HG02623 (cell line): ENCODE measurements around the gene ZBED3.
"Not testable (repeated sequence)": the region's sequence is repeated elsewhere in the genome, so short reads cannot be mapped to it uniquely, and the experiment has no call there.

Experiments used
- ATAC-seq: cut with Tn5 transposase; IDR thresholded peaks from one replicate; pipeline ENCODE4 v1.9.1; 2021; ENCODE audit warnings: moderate library complexity; ENCODE audit not compliant: unreplicated experiment

ZBED3 gene

DNA sequence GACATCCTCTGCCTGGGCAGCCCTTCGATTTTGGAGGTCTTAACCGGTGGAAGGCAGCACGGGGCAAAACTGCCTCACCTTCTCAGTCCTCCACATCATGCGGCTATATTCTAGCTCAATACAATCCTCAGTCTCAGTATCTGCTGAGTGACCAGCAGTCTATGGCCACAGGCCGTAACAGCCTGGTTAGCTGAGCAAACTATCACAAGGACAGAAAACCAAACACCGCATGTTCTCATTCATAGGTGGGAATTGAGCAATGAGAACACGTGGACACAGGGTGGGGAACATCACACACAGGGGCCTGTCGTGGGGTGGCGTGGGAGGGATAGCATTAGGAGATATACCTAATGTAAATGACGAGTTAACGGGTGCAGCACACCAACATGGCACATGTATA lies 6.6 kb downstream of the ZBED3 start:
- ATAC-seq, result not testable (repeated sequence)

DNA sequence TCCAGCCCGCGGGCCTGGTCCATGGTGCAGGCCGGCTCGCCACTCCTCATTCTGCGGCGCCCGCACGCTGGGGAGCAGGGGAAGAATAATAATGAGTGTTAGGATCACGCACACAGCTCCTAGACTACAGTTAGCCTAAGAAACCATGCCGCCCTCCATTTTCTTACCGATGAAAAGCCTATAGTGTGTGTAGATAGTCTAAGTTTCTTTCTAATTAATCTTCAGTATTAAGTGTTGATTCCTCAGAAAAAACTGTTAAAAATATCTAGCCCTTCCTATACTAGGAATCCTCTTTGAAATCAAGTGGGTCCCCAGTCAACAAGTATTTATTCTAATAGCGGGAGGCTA lies 9.3 kb downstream of the ZBED3 start:
- no peak for ATAC-seq

GRCh38 chr5:77076961-77077828 lies 9.9 kb downstream of the ZBED3 start:
- peak; percentile 77 for ATAC-seq

- no peak for ATAC-seq
Measured at GRCh38 chr5:77074745-77075144, 12.3 kb downstream of the ZBED3 start.

DNA sequence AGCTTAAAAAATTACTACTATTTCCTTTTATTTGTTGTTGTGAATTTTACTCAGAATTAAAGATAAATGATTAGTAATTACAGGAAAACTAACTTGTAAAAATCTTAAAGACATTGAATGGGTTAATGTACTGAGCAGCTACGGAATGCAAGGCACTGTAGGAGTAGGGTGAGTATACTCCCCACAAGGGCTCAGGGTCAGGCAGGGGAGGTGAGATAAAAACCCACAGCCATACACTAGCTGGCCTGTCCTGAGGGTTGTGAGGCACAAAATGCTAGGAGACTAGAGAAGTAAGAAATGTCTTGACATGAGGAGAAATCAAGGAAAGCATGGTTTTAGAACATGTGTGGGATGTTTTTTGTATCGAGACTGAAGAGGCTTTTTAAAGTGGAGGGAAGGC lies 13.4 kb downstream of the ZBED3 start:
- no peak for ATAC-seq

DNA sequence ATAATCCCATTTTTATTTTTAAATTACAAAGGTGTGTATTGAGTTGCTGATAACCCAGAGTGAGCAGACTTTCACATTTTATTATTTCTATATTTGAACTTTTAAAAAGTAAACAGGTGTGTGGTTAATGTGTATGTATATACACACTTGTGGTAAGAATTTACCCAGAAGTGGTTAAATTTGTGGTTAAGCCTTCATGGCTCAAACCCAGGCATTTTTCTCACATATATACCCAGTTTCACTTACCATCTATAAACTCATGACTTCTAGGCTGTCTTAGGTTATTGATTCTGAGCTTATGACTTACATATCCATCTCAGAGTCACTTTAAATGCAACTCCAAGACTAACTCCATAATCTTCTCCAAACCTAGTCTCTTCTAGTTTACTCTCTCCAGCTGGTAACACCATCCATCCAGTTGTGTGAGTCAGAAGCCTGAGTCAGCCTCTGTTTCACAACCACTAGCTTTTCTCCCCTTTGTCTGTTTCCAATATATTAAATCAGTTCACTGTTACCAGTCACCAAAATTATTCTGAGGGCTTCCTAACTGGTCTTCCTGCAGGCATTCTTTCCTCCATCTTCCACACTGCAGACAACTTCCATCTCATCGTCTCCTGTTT lies 20.2 kb downstream of the ZBED3 start:
- ATAC-seq, result peak; percentile 57

- ATAC-seq, result peak; percentile 22
Measured at GRCh38 chr5:77066184-77066583, 20.9 kb downstream of the ZBED3 start.

- ATAC-seq, result no peak
Measured at GRCh38 chr5:77065256-77065655, 21.8 kb downstream of the ZBED3 start.

DNA sequence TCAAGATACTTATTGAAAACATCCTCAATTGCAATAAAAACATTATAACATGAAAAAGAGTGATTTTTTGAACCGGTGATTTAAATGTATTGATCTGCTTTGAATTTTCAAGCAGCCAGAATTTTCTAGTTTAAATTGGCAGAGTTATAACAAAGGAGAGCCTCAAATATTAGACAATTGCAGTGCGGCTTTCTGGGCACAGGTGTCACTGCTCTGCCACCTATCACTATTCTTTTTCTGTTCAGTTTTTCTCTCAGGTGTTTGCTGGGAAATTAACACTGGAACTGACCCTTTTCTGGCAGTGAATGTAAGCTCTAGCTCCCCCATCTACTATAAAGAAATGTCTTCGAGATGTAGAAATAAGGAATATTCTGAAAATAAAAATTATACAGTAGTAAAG lies 23.0 kb downstream of the ZBED3 start:
- ATAC-seq, result no peak

DNA sequence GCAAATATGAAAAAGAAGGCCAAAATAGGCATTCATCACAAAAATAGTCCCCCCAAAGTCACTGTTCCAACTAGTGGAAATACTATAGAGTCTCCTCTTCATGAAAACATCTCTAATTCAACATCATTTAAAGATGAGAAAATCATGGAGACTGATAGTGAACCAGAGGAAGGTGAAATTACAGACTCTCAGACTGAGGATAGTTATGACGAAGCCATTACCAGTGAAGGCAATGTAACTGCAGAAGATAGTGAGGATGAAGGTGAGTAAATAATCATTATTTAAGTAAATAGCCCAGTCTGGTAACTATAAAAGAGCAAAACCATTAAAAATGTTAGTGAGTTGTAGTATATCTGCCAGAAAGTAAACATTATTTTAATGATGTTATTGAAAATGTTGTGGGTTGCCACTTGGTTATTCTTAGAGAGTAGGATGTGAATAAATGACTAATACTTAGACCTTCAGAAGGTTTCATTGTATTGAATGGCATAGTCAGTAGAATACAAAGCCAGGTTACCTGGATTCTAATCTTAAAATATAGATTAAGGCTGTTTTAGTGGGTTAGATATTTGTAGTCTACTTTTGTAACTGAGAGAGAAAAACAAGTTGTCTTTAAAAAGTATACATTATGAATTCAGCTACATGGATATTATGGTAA lies 40.5 kb downstream of the ZBED3 start:
- ATAC-seq, result no peak

DNA sequence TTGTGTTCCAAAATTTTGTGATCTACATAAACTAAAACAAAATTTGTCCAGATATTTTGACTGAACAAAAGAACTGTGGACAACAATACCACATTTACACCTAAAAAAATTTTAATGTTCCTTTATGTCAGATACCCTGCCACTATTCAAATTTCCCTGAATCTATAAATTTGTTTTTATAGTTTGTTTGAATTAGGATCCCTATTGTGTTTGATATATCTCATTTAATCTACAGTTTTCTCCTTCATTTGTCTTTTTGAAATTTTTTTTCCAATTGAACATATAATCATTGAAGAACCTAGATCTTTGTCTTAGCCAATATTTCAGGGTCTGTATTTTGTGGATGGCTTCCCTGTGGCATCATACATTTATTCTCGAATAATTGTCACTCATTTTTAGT lies 51.1 kb downstream of the ZBED3 start:
- ATAC-seq, result no peak

GRCh38 chr5:77033338-77033737 lies 53.7 kb downstream of the ZBED3 start:
- no peak for ATAC-seq

GRCh38 chr5:77032635-77033034 lies 54.5 kb downstream of the ZBED3 start:
- ATAC-seq, result no peak

- ATAC-seq, result no peak
Measured at GRCh38 chr5:77031891-77032290, 55.2 kb downstream of the ZBED3 start.

DNA sequence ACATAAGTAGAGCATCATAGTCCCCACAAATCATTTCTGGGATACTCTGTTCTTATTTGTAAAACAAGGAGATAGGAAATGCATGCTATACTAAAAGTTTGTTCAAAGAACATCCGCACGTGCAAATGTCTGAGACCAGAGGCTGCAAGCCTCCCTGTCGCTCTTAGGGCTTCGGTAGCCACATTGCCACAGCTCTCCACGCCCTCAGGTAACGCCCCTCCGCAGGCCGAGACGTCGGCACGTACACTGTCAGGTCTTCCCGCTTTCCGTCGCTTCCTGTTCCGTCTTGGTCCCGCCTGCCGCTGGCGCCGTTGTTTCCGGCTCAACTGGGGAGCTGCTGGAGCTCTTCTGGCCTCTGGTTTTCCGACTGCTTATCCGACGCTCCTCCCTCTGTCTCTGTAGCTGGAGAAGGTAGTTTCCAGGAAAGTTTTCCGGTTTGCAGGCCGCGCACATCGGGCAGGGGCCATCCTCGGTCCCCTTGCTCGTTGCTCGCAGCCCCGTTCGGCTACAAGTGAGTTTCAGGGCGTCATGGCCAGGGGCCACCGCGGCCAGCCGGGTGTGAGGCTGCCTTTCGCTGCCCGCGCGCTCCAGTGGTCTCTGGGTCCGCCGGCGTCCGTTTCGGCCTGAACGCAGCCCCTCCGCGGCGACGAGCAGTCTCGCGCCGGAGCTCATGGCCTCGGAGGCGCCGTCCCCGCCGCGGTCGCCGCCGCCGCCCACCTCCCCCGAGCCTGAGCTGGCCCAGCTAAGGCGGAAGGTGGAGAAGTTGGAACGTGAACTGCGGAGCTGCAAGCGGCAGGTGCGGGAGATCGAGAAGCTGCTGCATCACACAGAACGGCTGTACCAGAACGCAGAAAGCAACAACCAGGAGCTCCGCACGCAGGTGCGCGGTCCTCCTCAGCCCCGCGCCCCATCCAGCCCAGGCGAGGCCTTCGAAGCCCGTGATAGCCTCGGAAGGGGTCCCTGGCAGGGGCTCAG lies 56.7 kb downstream of the ZBED3 start, which contains the start of gene AGGF1:
Gene AGGF1, plus strand, starts transcription at position 308 of the 975 bp plus-strand sequence. Its CDS starts 363 bp downstream, at position 671.
- peak; percentile 99 for ATAC-seq

DNA sequence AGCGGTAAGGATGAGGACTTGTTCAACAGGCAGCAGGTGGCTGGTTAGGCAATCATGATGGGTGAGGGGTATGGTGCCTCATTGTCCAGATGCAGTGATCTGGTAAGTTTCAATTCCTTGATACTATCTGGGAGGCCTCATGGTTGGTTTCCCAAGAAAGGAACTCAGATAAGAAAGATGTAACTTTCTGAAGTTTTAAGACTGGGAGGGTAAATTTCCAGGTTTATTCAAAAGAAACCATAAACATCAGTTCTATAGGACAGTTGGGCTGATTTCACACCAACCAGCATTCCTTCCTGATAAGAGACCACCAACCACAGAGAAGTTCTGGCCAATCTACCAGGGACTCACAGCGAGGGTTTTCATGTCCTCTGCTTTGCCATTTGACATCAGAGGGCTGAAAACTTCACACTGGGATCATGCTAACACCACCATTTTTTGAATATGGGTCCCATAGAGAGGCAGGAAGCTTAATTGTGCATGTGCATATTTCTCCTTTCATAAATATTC lies 57.7 kb downstream of the ZBED3 start:
- no peak for ATAC-seq

DNA sequence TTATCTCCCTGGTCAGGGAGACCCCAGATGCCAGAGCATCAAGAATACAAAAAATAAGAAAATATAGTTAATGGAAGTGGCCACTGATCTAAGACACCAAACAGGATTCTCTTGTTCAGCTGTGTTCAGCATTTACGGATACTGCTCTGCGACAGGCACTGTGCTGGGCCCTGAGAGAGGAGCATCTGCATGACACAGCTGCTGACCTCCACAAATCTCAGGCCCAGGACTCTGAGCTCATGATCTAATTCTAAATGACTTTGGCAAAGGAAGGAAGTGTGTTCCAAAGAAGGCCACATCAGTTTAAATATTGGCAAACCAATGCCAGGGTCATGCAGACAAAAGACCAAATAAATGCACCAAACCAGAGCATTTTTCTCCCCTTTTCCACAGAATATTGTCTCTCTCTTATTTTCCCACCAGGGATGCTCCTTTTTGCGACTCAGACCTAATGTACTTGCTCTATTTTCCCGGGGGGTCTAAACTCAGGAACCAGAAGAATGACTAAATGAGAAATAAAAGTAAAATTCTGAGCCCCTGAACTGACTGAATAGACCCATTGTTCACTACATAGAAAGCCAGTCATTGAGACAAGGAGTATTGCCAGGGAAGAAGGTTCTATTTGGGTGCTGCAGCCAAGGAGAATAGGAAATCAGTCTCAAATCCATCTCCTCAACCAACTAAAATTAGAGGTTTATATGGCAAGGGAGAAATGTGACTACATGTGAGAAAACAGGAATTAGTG lies 58.3 kb downstream of the ZBED3 start:
- ATAC-seq, result no peak

DNA sequence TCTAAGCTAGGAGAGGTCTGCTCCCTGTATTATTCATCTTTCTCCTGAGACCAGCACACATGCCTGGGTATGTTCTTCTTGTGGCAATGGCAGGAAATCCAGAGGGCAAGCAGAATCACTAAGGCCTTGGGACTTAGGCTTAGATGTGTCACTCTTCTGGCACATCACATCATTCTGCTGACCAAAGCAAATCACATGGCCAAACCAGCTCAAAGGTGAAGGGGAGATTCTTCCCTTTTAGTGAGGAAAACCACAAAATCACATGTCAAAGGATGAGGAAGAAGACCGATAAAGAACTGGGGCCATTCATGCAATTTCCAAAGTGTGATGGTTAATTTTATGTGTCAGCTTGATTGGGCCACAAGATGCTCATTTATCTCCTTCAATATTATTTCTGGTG lies 62.6 kb downstream of the ZBED3 start:
- no peak for ATAC-seq

DNA sequence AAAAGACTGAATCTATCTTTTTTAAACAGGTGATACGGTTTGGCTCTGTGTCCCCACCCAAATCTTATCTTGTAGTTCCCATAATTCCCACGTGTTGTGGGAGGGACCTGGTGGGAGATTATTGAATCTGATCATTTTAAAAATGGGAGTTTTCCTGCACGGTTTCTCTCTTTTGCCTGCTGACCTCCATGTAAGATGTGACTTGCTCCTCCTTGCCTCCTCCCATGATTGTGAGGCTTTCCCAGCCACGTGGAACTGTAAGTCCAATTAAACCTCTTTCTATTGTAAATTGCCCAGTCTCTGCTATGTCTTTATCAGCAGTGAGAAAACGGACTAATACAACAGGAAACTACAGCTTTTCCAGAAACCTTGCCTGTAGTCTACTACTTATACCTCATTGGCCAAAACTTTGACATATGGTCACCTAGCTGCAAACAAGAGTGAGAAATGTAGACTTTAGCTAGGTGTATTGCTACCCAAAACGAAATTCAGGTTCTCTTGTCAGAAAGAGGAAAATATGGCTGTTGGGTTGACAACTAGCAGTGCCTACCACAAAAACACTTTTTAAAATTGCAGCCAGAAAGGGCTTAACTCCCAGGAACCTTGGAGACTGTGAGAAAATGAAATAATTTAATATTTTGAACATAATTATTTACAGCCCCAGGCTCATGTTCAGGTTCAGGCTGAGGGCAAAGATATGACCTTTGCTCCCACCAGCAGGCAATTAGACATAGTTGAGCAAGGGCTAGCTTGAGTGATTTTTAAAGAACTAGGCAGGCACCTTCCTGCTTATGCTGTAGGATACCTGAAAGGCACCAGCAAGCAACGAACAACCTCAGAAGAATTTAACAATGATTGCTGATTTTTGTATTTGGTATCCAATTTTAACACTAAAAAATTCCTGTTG lies 64.3 kb downstream of the ZBED3 start:
- no peak for ATAC-seq
